Stimulated activated CD8-positive, alpha-beta memory T cell treated with anti-CD3 and anti-CD28 coated beads, Interleukin-4, amount 100 ng/mL, for 24 hours (primary cell): ENCODE measurements around the gene MED9.

Experiments used
- DNase-seq: peaks from one replicate; pipeline ENCODE4 v3.0.0-alpha.2; 2020; ENCODE audit warnings: low read depth

The MED9 gene

DNA sequence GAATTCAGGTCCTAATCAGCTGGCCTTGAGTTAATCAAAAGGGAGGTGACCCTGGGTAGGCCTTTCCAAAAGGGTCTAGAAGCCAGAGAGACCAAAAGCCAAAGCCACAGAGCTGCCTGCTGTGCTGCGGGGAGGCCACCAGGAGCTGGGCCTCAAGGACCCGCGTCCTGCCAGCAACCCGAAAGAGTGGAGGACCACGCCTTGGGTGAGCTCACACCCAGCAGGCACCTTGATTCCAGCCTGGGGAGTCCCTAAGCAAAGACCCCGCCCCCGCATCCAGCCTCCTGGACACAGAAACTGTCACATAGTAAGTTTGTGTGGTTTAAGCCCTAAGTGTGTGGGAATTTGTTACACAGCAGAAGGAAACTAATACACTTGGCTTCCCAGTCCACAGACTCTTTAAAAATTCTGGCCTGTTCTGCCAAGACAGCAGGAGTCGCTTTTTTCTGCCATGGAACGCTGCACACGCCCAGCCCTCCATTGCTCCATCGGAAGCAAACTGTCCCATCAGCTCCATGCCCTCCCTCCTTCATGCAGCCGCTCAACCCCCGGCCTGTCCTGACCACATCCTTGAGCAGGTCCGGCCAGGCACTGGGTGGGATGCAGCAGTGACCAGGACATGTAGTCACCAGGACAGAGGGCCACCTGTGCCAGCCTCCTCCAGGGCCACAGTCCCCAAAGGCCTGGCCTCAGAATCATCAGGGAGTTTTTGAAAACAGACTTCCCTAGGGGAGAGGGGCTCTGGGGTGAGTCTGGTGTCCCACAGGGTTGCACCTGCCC lies 40.3 kb downstream of the MED9 start:
- no peak for DNase-seq

DNA sequence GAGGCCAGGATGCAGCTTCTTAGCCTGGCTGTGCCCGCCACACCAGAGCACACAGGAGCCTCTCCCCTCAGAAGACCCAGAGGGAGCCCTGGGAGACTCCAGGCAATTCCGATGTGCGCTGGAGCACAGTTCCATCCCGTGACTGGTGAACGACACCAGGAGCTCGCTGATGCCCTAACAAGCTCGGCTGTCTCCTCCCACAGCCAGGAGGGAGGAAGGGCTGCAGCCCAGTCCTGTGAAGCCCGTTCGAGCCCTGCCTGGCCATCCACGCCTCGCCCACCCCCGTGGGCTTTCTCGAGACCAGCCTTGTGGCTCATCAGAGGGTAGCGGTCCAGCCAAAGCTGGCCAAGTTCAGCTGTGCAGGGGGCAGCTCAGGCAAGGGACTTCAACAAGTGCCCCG lies 41.2 kb downstream of the MED9 start:
- DNase-seq: no peak

DNA sequence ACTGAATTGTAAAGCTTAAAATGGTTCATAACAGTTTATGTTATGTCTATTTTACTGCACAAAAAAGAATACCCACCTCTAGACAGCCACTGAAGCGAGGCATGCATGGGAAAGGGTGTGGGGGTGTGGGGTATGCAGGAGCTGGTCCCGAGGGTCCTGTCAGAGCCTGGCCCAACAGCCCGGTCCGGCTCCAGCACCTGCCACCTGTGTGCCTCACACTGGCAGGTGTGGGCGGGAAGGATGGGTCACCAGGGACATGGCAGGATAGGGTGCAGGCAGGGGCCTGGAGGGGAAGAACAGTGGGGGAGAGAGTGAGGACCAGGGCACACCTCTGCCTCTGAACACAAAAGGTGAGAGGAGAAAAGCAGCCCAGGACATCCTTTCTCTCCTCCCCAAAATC lies 42.2 kb downstream of the MED9 start:
- no peak for DNase-seq

DNA sequence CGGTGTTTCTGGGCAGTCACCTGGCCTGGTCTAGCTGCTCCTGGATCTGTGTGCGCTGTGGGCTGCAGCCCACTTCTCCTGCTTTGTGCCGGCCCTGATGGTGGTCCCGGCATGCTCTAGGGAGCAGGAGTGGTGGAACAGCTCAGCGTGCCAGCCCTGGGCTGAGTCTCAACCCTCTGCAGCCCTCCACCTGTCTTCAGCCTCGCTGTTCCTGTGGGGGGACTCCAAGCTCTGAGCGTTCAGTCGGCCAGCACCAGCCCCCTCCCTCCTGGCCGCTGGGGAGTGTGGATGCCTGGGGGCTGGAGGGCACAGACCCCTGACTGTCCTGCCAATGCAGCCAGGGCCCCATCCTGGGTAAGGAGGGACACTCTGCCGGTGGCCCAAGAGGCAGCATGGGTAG lies 43.1 kb downstream of the MED9 start:
- DNase-seq: no peak

DNA sequence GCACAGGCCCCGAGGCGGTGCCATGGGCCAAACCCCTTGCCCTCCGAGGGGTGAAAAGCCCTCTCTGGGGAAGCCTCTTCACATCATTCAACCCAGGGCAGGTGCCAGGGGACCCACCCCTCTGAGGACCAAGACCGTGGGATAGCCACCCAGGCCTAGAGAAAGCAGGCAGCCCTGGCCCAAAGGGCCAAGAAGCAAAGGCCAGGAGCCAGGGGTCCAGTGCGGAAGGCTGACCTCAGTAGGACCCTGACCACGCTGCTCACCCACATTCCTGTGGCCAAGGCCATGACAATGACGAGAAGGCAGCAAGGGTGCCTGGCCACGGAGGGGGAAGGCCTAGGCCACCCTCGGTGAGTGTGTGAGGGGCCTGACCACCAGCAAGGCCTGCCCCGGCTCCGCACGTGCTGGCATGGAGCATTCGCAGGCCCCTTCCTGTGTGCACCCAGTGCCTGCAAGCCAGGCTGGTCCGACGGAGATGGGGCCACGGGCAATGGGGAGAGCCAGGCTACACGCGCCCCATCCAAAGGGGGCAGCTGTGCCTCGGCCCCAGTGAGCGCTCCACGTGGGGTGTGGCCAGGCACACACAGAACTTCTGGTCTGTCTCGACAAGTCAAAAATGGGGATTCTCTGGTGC lies 43.9 kb downstream of the MED9 start:
- no peak for DNase-seq

DNA sequence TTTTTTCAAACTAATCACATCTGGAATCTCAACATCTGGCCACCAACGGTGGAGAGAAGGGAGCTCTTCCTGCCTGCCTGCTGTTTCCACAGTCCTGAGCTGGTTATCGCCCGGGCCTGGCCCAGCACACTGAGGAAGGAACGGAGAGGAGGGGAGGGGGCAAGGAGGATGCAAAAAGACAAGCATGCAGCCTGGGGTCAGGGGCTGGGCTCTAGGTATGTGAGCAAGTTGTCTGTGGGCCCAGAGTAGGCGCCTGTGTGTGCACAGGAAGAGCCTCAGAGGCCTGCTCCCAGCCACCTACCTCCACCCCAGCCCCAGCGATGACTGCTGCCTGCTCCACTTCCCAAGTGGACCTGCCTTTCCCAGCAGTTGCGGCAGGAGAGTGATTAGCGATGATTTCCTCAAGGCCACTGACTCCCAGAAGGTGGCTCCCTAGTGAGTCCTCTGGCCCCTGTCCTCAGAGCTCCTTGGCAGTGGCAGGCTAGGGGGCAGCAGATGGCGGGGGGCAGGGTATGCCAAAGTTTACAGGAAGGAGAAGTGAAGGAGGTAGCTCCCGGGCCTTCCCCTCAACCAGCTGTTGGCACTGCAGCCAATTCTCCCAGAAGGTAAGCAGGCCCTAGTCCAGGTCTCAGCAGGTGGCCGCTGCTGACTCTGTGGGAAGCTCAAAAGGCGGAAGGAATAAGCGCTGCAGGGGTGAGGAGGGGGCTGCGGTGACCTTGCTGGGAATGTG lies 46.4 kb downstream of the MED9 start:
- DNase-seq: no peak

DNA sequence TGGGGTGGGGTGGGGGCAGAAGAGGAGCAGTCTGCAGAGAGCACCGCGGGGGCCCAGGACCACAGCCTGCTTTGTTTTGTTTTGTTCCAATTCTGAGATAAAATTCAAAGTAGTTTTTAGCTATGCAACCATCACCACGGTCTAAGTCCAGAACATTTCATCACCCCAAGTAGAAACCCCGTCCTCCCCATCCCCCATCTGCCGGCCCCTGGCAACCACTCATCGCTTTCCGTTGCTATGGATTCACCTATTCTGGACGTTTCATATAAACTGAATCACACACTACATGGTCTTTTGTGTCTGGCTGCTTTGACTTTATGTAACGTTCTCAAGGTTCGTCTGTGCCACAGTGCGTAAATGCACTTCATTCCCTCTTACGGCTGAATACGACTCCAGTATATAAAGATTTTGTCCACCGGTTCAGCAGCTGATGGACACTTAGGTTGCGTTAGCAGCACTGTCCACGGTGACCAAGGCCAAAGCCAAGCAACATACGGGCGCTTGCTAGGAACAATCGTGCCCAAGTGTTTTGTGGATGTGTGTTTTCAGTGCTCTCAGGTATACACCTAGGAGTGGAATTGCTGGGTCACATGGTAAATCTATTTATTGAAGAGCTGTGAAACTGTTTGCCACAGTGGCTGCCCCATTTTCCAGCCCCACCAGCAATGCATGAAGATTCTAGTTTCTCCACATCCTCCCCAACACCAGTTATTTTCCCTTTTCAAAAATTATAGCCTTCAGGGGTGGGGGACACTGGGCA lies 47.1 kb downstream of the MED9 start:
- no peak for DNase-seq

DNA sequence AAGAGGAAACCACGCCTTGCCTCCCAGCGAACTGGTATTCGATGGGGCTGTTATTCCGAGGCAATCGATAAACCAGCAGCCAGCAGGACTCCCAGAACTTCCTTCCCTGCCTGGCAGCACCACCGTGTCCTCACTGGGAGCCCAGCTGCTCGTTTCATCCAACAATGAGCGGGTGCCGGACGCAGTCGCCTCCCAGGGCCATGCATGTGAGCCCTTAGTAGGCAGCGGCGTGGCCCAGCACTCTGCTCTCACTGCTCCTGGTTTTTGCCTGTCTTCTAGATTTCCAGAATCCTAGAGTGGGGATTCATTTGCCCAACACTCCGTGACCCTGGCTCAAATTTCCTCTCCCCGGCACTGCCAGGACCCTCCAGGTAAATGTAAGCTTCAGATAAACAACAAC lies 48.5 kb downstream of the MED9 start:
- DNase-seq: no peak

DNA sequence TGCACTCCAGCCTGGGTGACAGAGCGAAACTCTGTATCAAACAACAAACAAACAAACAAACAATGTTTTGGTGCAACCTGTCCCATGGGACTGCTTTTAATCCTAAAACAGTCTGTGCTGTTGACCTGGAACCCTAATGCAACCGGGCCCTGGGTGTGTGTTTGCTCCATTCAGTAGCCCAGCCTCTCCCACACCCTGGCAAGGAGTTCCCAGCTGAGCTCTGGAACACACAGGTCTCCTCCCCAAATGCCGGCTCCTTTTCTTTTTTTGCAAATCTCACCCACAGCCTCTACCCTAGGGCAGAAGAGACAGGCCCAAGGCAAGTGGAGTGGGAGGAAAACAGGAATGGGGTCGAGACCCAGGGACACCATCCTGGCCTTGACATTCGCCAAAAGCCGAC lies 49.2 kb downstream of the MED9 start:
- no peak for DNase-seq

DNA sequence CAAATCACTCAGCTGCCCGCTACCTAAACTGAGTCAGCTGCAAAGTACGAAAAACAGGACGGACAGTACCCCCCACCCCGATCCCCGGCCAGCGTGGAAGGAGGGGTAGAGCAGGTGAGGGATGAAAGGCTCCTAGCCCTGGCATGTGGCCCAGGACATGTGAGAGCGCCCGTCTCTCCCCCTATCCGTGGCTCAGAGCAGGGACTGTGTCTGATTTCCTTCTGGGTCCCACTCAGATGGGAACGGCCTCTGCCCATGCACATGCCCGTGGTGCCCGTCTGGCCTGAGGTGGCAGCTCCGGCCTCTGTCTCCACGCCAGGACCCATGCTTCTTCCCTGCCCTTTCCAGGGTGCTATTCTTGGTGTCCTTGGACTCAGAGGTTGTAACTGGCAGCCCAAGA lies 49.6 kb downstream of the MED9 start:
- DNase-seq: no peak

DNA sequence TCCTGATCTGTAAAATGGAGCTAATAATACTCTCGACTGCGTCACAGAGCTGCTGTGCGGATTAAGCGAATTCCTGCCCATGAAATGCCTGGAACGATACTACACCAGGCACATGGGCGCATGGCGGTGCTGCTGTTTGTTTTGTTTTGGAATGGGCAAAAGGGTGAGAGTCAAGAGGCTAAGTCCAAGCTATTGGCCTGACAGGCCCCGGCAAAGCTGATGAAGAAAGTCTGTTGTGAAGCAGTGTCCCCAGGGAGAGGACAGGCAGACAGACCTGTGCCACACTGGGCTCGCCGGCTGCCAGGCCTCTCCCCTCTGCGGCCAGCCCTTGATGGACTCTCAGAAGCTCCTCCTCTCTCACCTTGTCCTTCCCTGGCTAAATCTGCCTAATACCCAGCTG lies 50.7 kb downstream of the MED9 start:
- no peak for DNase-seq

DNA sequence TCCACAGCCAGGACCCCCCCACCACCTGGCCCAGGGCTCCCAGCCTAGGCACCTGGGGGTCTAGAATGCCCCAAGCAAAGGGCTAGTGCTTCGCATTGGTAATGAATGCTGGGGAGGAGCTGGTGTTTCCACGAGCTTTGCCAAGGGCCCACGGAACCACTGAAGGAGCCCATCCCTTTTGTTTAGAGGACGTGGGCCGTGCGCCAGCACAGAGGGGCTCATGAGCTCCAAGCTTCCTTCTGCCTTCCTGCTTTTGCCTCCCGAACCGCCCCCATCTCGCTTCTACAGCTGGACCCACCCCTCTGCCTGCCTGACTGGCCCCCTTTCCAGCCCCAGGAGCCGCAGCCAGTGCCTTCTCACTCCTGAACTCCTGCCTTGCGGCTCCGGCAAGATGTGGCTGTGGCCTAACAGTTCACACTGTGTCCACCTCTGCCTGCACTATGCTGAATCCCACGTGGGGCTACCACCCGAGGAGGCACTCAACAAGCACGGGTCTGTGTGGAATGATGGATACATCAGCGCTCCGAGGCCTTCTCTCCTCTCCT lies 51.2 kb downstream of the MED9 start:
- no peak for DNase-seq

DNA sequence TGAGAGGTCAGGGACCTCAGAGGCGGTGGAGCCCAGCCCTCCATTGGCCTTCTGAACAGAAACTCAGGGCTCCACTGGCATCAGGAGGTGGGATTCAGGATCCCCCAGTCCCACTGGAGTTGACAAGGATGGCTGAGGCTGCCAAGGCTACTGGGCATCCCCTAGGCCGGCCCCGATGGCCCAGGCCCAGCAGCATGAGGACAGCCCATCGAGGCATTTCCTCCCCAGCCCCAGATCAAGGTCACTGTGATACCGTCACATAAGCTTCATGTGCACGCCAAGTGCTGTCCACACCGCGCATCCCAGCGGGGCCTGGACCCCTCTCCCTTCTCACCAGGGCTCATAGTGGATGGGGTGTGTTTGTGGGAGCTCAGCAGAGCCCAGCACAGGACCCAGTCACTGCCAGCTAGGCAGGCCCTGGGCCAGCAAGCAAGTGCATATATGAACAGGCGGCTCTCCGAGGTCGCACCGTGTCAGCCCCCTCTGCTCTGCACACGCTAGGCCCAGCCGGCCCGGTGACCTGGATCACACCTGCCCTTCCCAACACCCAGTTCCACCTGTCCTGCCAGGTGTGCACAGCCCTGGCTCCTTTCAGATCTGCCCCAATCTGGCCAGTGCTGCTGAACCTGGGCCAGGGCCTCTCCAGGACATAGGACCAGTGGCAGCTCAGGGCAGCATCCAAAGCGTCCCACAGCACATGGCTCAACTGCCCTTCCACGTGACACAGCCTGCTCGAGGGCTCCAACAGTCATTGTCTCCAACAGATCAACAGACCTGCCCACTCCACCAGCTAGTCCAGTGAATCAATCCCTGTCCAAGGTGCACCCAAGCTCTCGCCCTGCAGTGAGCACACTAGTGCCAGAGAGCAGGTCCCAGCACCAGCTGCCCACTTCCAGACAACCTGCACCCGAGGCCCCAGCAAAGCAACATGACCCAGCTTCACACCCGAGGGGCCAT lies 52.2 kb downstream of the MED9 start:
- DNase-seq: no peak

DNA sequence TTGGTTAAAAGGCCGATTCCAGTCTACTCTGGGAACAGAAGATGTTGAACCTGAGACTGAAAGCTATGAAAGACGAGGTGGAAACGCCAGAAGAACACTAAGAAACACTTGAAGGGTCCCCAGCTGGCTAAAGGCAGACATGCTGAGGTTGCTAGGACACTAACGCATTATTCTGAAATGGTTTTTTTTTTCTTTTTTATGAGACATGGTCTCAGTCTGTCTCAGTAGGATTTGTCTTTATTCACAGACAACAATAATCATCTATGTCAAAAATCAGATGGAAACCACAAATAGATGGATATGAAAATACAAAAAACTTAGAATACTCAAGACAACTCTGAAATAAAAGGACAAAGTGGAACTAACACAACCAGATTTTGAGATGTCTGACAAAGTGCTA lies 54.4 kb downstream of the MED9 start:
- DNase-seq: no peak

DNA sequence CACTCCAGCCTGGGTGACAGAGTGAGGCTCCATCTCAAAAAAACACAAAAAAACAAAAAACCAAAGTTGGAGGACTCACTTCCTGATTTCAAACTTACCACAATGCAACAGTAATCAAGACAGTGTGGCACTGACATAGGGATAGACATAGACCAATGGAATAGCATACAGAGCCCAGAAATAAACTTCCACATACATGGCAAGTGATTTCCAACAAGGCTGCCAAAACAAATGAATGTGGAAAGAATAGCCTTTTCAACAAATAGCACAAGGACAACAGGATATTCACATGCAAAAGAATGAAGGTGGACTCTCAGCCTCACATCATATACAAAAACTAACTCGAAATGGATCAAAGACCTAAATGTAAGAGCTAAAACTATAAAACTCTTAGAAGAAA lies 56.2 kb downstream of the MED9 start:
- DNase-seq: no peak

DNA sequence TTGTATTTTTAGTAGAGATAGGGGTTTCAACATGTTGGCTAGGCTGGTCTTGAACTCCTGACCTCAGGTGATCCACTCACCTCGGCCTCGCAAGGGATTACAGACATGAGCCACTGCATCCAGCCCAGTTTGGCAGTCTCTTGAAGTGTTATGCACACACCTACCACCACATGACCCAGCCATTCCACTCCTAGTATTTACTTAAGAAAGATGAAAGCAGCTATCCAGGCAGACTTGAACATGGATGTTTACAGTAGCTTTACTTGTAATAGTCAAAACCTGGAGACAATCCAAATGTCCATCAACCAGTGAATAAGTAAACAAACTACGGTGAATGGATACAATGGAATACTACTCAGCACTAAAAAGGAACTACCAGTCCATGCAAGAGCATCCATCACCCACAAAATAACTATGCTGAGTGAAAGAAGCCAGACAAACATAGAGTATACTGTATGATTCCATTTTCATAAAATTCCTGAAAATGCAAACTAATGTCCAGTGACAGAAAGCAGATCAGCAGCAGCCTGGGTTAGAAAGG lies 57.2 kb downstream of the MED9 start:
- DNase-seq: no peak

DNA sequence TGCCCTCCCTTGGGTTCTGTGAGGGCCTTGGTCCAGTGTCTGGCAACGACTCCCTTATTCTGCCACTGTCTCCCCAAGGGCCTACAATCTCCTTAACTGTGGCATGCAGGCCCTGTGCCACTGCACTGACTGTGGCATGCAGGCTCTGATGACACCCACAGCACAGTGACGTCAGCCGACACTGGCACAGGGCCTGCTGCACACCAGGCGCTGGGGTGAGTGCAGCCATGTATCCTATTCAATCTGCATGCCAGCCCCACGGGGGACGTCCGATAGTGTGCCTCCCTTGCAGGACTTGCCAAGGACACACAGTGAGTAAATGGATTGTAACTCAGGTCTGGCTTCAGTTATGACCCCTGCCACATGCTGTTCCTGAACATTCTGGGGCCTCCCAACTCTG lies 59.2 kb downstream of the MED9 start:
- DNase-seq: no peak

DNA sequence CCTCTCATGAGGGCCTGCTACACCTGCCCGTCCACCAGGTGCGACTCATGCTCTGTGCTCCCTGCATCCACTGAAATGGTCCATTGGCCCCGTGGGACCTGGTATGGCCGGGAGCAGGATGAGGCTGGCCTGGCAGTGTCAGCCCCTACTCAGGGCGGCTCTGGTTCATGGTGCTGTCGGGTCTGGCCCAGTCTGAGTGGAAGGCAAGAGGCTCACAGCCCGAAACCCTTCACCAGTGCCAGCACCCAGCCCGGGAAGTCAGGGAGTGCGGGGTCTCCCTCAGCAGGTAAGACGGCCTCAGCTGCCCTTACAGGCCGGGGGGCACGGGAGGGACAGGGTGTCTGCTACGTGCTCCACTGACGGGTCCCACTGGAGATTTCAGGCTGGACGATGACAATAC lies 59.9 kb downstream of the MED9 start:
- DNase-seq: no peak

DNA sequence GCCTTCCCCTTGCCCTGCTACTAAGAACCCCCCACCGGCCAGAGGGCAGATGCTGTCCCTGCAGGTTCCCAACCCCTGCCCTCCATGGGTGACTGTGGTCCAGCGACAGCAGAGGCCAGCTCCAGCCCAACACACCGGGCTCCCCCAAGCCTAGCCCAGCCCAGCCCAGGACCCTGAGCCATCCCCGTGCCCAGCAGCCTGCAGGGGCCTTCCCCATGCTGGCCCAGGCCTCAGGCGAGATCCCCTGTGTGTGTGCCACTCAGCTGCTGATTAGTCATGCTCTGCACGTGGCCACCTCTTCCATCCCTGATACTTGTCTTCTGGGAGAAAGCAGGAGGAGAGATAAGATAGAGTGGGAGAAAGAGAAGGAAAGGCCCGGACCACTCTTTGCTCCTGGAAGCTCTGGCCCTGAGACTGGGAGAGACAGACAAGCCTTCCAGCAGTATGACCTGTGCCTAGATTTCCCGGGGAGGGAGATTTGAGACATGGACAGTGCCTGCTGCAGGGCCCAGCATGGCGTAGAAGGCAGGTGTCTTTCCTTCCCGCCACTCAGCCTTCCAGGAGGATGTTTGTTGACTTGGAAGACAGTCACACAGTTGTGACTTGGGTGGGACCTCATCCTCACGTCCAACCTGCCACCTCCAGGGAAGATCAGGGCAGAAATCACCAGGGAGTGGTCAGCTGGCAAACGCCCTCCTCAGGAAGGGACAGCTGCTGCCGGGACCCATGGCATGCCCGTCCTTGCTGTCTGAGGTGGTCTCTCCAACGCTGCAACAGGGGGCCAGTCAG lies 60.7 kb downstream of the MED9 start:
- no peak for DNase-seq
